AG04449 (cell line): ENCODE data around the gene TMSB10.
"Not testable (repeated sequence)": the region's sequence is repeated elsewhere in the genome, so short reads cannot be mapped to it uniquely, and the experiment has no call there.

Experiments used
- CTCF ChIA-PET: fragments of 350-600 bp; formaldehyde crosslinking; extraction: SDS; loops from one replicate; lab custom pipeline; 2021; ENCODE audit warnings: antibody characterized with exemption; lab: Yijun Ruan, JAX
- POLR2A ChIA-PET: fragments of 400-600, 350-600 bp; formaldehyde crosslinking; extraction: SDS; loops from one replicate; lab custom pipeline; 2020; ENCODE audit warnings: antibody characterized with exemption, inconsistent platforms; lab: Yijun Ruan, JAX
- DNase-seq: peaks from one replicate; pipeline ENCODE4 v3.0.0-alpha.2; 2010; ENCODE audit warnings: low read depth, low spot score
- H3K4me3 ChIP-seq: 2 replicates; pipeline ENCODE4 v1.5.1; 2011; ENCODE audit warnings: low read depth, mild to moderate bottlenecking, control low read depth, low read length
- TF ChIP-seq, protein P1 (sequence below): IDR thresholded peaks from one replicate; pipeline ENCODE4 v1.5.1; 2011; ENCODE audit warnings: mild to moderate bottlenecking, moderate library complexity, low read length, control low read depth, inconsistent platforms; ENCODE audit not compliant: insufficient read depth; ENCODE audit errors: missing control alignments

TMSB10 gene

DNA sequence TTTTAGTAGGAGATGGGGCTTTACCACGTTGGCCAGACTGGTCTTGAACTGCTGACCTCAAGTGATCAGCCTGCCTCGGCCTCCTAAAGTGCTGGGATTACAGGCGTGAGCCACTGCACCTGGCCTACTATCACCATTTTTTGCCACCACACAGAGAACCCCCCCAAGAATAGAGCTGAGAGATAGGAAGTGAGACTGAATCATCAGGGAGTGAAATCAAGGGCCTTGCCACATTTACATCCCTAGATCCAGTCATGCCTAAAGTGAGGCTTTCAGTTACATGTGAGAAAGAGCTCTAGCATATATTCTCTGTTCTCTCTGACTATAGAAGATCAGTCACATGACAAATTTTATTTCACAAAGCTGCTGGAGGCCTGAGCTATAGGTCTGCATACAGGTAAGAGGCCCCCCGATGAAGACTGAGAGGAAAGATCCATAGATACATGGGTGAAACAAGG lies 37.5 kb downstream of the TMSB10 start:
- POLR2A ChIA-PET: interaction anchor here (1.5 kb wide), 1 partner anchor 16 kb away, joined by 3 read pairs; no protein-coding TSS in a partner anchor
- CTCF ChIA-PET: interaction anchor here (0.9 to 9.3 kb wide), 3 partner anchors 15 to 18 kb away, joined by 3 to 125 read pairs (median 4); no protein-coding TSS in a partner anchor
- no peak overlapping the region for H3K4me3 ChIP-seq
- TF ChIP-seq, protein P1, sequence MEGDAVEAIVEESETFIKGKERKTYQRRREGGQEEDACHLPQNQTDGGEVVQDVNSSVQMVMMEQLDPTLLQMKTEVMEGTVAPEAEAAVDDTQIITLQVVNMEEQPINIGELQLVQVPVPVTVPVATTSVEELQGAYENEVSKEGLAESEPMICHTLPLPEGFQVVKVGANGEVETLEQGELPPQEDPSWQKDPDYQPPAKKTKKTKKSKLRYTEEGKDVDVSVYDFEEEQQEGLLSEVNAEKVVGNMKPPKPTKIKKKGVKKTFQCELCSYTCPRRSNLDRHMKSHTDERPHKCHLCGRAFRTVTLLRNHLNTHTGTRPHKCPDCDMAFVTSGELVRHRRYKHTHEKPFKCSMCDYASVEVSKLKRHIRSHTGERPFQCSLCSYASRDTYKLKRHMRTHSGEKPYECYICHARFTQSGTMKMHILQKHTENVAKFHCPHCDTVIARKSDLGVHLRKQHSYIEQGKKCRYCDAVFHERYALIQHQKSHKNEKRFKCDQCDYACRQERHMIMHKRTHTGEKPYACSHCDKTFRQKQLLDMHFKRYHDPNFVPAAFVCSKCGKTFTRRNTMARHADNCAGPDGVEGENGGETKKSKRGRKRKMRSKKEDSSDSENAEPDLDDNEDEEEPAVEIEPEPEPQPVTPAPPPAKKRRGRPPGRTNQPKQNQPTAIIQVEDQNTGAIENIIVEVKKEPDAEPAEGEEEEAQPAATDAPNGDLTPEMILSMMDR: no peak
- no peak for DNase-seq

- TF ChIP-seq, protein P1: no peak
- POLR2A ChIA-PET: interaction anchor here (0.6 kb wide), 1 partner anchor 22 kb away, joined by 3 read pairs; no protein-coding TSS in a partner anchor
- CTCF ChIA-PET: interaction anchor here (0.7 to 9.3 kb wide), 5 partner anchors 19 to 356 kb away, joined by 3 to 125 read pairs (median 3); no protein-coding TSS in a partner anchor
Measured at GRCh38 chr2:84944295-84944909, 38.9 kb downstream of the TMSB10 start.

GRCh38 chr2:84945838-84946203 lies 40.4 kb downstream of the TMSB10 start:
- ChIA-PET POLR2A (interaction anchor here (0.7 to 3.0 kb wide), 5 partner anchors 13 to 364 kb away, joined by 3 to 27 read pairs (median 5); partner anchors contain the start of gene TMSB10), CTCF (interaction anchor here (0.7 to 9.3 kb wide), 9 partner anchors 8 to 72 kb away, joined by 3 to 125 read pairs (median 6); no protein-coding TSS in a partner anchor)
- not testable (repeated sequence) for DNase-seq, H3K4me3 ChIP-seq

More at GRCh38 chr2:84944295-84944909, 38.9 kb downstream of the TMSB10 start:
- no peak for DNase-seq
- H3K4me3 ChIP-seq: no peak overlapping the region

DNA sequence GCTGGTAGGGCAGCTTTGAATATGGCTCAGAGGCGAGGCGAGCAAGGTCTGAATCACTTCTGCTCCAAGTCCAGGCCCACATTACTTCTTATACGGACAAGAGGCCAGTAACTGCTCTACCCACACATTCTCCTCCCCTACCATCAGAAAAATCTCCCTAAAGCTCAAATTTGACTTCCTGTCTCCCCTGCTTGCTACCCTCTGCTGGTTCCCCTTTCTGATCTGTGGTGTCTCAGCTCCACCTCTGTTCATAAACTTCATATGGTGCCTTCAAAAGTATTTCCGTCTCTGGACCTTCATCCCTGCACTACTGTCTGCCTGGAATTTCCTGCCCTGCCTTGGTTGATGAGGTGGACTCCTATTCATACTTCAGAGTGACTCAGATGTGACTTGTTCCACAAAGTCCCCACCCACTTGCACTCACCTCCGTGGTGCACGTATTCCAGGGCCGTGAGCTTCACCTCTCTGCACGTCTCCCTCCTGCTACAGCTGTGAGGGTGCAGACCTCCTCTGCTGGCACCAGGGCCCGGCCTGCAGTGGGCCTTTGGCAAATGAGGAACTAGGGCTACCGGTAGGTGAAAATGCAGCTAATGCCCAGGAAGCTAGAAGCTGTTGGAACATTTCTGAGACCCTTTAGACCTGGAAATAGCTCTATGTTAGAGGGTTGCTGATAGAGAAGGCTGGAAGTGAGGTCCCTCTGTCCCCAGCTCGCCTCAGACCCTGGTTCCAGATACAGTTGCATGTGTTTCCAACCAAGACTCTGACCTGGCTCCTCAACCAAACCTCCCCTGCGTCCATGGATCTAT lies 41.0 kb downstream of the TMSB10 start:
- TF ChIP-seq, protein P1: no peak
- POLR2A ChIA-PET: interaction anchor here (0.5 to 3.0 kb wide), 8 partner anchors 12 to 363 kb away, joined by 3 to 27 read pairs (median 4); partner anchors contain the start of gene TMSB10

DNA sequence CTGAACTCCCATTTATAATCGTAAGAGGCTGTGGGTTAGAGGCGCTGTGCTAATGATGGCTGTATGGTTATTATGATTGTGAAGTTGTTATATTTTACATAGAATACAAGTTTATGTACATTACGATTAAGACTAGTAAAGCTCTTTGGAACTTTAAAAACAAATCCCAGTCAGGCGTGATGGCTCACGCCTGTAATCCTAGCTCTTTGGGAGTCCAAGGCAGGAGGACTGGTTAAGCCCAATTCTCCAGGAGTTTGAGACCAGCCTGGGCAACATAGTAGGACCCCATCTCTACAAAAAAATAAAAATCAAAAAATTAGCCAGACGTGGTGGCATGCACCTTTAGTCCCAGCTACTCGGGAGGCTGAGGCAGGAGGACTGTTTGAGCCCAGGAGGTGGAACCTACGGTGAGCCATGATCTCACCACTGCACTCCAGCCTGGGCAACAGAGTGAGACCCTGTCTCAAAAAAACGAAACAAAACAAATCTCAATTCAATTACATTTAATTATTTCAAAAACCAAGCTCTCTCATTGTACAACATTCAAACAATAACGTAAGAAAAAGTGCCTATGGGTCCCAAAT lies 41.6 kb downstream of the TMSB10 start:
- TF ChIP-seq, protein P1: no peak
- no peak overlapping the region for H3K4me3 ChIP-seq
- POLR2A ChIA-PET: interaction anchor here (0.5 to 3.0 kb wide), 6 partner anchors 11 to 40 kb away, joined by 3 to 27 read pairs (median 5); partner anchors contain the start of gene TMSB10
- DNase-seq: no peak
- CTCF ChIA-PET: interaction anchor here (0.6 to 9.3 kb wide), 8 partner anchors 9 to 353 kb away, joined by 3 to 125 read pairs (median 6); no protein-coding TSS in a partner anchor

More for the DNA sequence above, 41.0 kb downstream of the TMSB10 start:
- H3K4me3 ChIP-seq: no peak overlapping the region
- CTCF ChIA-PET: interaction anchor here (0.7 to 9.3 kb wide), 10 partner anchors 8 to 352 kb away, joined by 3 to 125 read pairs (median 6); no protein-coding TSS in a partner anchor
- DNase-seq: no peak

- no peak for DNase-seq
- H3K4me3 ChIP-seq: no peak overlapping the region
- POLR2A ChIA-PET: no interaction called here
- TF ChIP-seq, protein P1: no peak
- CTCF ChIA-PET: interaction anchor here (1.3 to 2.9 kb wide), 2 partner anchors 8 to 28 kb away, joined by 3 to 14 read pairs; no protein-coding TSS in a partner anchor
Measured at GRCh38 chr2:84953535-84953934, 48.1 kb downstream of the TMSB10 start.
